HepG2 (cell line): ENCODE data around the gene UNC13D. TPM values are rescaled to one million over a fixed set of nuclear protein-coding genes. Genes with fewer than 3 reads are reported as not detected.
A peak's percentile ranks its signal among the peaks of the same experiment; 100 is the strongest.

Source experiments
- CCDC6 ChIP-seq: sonication (generic); formaldehyde crosslinking; IDR thresholded peaks from 2 replicates; pipeline ENCODE4 v1.8.1; 2022; ENCODE audit warnings: mild to moderate bottlenecking, missing genetic modification reagents, moderate library complexity
- NFATC3 ChIP-seq: sonication (generic); formaldehyde crosslinking; IDR thresholded peaks from 2 replicates; pipeline ENCODE4 v1.5.1; 2020; ENCODE audit warnings: mild to moderate bottlenecking, missing genetic modification reagents
- NFE2 ChIP-seq: sonication (generic); formaldehyde crosslinking; IDR thresholded peaks from 2 replicates; pipeline ENCODE4 v1.4.0; 2020; ENCODE audit warnings: missing genetic modification reagents
- NFRKB ChIP-seq: fragments of 450-650 bp; IDR thresholded peaks from 2 replicates; pipeline ENCODE4 v1.6.1; 2017
- NR3C1 ChIP-seq: sonication (generic); formaldehyde crosslinking; IDR thresholded peaks from 2 replicates; pipeline ENCODE4 v1.4.0; 2020; ENCODE audit warnings: missing genetic modification reagents
- PAX8 ChIP-seq: sonication (generic); formaldehyde crosslinking; IDR thresholded peaks from 2 replicates; pipeline ENCODE4 v1.8.0; 2022; ENCODE audit warnings: mild to moderate bottlenecking, missing genetic modification reagents, borderline replicate concordance
- POLR2G ChIP-seq: fragments of 200-400 bp; formaldehyde crosslinking; IDR thresholded peaks from 2 replicates; pipeline ENCODE4 v1.6.1; 2018; ENCODE audit warnings: mild to moderate bottlenecking, low read depth, low read length, moderate library complexity
- RFXANK ChIP-seq: IDR thresholded peaks from 2 replicates; pipeline ENCODE4 v1.6.1; 2016
- TBP ChIP-seq: sonication (generic); formaldehyde crosslinking; IDR thresholded peaks from 2 replicates; pipeline ENCODE4 v1.5.0; 2020; ENCODE audit warnings: missing genetic modification reagents
- ZEB1 ChIP-seq: IDR thresholded peaks from 2 replicates; pipeline ENCODE4 v1.6.1; 2012; ENCODE audit warnings: mild to moderate bottlenecking, low read depth, inconsistent platforms; ENCODE audit not compliant: insufficient replicate concordance
- polyA plus RNA-seq, 8 experiments: library from polyadenylated mRNA; depleted of rRNA in 3 of 8; stranded (reverse) in 7 of 8; unstranded in 1 of 8; fragments of >200 nt; fragmentation: Illumina TruSeq in 4 of 8; extraction: Trizol in 4 of 8; gene quantifications; 2 replicates each; pipeline versions ENCODE4 v1.2.1 to v1.2.3, GENCODE V29; 2011 to 2016; ENCODE audit warnings: low read depth in 4 of 8, missing spikeins in 1 of 8, mixed read lengths in 1 of 8; ENCODE audit not compliant: insufficient read depth in 1 of 8
- total RNA-seq, 5 experiments: library from RNA; depleted of rRNA; stranded (reverse); fragments of >200 nt; fragmentation: Illumina TruSeq; extraction: Trizol; gene quantifications; 2 replicates each; pipeline ENCODE4 v1.2.3, GENCODE V29; 2016; ENCODE audit warnings: low read depth in 1 of 5
- TF ChIP-seq, protein P1 (sequence below): sonication (generic); formaldehyde crosslinking; IDR thresholded peaks from 2 replicates; pipeline ENCODE4 v1.4.0; 2020; ENCODE audit warnings: mild to moderate bottlenecking, missing genetic modification reagents, borderline replicate concordance
- TF ChIP-seq, protein P2 (sequence below): sonication (generic); formaldehyde crosslinking; IDR thresholded peaks from 2 replicates; pipeline ENCODE4 v1.4.0; 2020; ENCODE audit warnings: missing genetic modification reagents, mild to moderate bottlenecking, borderline replicate concordance
- TF ChIP-seq, protein P3 (sequence below): sonication (generic); formaldehyde crosslinking; conservative IDR thresholded peaks from 2 replicates; pipeline ENCODE4 v1.8.0; 2022; ENCODE audit warnings: mild to moderate bottlenecking, moderate library complexity, missing genetic modification reagents
- TF ChIP-seq, protein P4 (sequence below): IDR thresholded peaks from 2 replicates; pipeline ENCODE4 v1.6.1; 2016; ENCODE audit warnings: low read depth
- TF ChIP-seq, protein P5 (sequence below): sonication (generic); formaldehyde crosslinking; IDR thresholded peaks from 2 replicates; pipeline ENCODE4 v1.5.1; 2020; ENCODE audit warnings: missing genetic modification reagents, mild to moderate bottlenecking, borderline replicate concordance

The UNC13D gene
- total and polyA plus RNA-seq, 2 of the 13 experiments (the other 11 are each of a cell fraction or from before 2014, with no cell fraction given) = 29.7 to 42.7 TPM

DNA sequence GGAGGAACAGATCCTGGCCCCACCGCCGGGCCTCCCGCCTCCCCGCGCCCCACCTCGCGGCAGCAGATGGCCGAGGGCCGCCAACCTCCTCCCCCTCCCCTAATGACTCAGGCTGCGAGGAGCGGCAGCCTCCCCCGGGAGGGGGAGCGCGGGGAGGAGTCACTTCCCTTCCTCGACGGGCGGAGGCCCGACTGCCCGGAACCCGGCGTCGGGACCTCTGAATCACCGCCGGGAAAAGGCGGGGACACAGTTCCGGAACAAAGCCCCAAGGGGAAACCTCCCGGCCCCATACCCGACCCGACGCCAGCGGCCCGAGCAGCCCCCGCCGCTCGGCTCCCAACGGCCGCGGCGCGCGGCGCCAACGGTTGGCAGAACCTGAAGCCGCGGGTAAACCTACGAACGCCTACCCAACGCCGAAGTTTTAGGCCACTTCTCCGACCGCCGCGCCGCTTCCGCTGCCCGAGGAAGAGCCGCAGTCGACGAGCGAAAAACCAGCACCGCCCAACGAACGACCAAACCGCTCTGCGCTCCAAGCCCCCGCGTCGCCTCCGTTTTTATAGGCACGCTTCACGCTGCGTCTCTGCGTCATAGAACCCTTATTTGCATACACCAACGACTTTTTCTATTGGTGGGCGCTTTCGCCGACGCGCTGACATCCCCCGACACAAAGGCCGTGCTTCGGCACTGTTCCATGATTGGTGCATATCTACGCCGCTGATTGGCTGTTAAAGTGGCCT is 64.8 kb downstream of the UNC13D start (continued):
- TF ChIP-seq, protein P1, sequence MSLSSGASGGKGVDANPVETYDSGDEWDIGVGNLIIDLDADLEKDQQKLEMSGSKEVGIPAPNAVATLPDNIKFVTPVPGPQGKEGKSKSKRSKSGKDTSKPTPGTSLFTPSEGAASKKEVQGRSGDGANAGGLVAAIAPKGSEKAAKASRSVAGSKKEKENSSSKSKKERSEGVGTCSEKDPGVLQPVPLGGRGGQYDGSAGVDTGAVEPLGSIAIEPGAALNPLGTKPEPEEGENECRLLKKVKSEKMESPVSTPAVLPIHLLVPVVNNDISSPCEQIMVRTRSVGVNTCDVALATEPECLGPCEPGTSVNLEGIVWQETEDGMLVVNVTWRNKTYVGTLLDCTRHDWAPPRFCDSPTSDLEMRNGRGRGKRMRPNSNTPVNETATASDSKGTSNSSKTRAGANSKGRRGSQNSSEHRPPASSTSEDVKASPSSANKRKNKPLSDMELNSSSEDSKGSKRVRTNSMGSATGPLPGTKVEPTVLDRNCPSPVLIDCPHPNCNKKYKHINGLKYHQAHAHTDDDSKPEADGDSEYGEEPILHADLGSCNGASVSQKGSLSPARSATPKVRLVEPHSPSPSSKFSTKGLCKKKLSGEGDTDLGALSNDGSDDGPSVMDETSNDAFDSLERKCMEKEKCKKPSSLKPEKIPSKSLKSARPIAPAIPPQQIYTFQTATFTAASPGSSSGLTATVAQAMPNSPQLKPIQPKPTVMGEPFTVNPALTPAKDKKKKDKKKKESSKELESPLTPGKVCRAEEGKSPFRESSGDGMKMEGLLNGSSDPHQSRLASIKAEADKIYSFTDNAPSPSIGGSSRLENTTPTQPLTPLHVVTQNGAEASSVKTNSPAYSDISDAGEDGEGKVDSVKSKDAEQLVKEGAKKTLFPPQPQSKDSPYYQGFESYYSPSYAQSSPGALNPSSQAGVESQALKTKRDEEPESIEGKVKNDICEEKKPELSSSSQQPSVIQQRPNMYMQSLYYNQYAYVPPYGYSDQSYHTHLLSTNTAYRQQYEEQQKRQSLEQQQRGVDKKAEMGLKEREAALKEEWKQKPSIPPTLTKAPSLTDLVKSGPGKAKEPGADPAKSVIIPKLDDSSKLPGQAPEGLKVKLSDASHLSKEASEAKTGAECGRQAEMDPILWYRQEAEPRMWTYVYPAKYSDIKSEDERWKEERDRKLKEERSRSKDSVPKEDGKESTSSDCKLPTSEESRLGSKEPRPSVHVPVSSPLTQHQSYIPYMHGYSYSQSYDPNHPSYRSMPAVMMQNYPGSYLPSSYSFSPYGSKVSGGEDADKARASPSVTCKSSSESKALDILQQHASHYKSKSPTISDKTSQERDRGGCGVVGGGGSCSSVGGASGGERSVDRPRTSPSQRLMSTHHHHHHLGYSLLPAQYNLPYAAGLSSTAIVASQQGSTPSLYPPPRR (CRISPR knock-in tag) = no peak
- TF ChIP-seq, protein P2, sequence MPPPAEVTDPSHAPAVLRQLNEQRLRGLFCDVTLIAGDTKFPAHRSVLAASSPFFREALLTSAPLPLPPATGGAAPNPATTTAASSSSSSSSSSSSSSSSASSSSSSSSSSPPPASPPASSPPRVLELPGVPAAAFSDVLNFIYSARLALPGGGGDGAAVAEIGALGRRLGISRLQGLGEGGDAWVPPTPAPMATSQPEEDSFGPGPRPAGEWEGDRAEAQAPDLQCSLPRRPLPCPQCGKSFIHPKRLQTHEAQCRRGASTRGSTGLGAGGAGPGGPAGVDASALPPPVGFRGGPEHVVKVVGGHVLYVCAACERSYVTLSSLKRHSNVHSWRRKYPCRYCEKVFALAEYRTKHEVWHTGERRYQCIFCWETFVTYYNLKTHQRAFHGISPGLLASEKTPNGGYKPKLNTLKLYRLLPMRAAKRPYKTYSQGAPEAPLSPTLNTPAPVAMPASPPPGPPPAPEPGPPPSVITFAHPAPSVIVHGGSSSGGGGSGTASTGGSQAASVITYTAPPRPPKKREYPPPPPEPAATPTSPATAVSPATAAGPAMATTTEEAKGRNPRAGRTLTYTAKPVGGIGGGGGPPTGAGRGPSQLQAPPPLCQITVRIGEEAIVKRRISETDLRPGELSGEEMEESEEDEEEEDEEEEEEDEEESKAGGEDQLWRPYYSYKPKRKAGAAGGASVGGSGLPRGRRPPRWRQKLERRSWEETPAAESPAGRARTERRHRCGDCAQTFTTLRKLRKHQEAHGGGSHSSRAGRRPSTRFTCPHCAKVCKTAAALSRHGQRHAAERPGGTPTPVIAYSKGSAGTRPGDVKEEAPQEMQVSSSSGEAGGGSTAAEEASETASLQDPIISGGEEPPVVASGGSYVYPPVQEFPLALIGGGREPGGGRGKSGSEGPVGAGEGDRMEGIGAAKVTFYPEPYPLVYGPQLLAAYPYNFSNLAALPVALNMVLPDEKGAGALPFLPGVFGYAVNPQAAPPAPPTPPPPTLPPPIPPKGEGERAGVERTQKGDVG (CRISPR knock-in tag) = peak; percentile 81; the same call in 1 of the 2 replicates
- TF ChIP-seq CCDC6 (CRISPR knock-in tag) (peak; percentile 67; the same call in 1 of the 2 replicates), NFE2 (CRISPR knock-in tag) (no peak), RFXANK (peak; percentile 80; the same call in 1 of the 2 replicates), PAX8 (CRISPR knock-in tag) (no peak), NFRKB (no peak), TBP (CRISPR knock-in tag) (no peak), POLR2G (peak; percentile 100), ZEB1 (peak; percentile 49), NR3C1 (no peak), NFATC3 (CRISPR knock-in tag) (peak; percentile 77; the same call in 1 of the 2 replicates)
- TF ChIP-seq, protein P3, sequence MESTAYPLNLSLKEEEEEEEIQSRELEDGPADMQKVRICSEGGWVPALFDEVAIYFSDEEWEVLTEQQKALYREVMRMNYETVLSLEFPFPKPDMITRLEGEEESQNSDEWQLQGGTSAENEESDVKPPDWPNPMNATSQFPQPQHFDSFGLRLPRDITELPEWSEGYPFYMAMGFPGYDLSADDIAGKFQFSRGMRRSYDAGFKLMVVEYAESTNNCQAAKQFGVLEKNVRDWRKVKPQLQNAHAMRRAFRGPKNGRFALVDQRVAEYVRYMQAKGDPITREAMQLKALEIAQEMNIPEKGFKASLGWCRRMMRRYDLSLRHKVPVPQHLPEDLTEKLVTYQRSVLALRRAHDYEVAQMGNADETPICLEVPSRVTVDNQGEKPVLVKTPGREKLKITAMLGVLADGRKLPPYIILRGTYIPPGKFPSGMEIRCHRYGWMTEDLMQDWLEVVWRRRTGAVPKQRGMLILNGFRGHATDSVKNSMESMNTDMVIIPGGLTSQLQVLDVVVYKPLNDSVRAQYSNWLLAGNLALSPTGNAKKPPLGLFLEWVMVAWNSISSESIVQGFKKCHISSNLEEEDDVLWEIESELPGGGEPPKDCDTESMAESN (CRISPR knock-in tag) = peak; percentile 94
- TF ChIP-seq, protein P4, sequence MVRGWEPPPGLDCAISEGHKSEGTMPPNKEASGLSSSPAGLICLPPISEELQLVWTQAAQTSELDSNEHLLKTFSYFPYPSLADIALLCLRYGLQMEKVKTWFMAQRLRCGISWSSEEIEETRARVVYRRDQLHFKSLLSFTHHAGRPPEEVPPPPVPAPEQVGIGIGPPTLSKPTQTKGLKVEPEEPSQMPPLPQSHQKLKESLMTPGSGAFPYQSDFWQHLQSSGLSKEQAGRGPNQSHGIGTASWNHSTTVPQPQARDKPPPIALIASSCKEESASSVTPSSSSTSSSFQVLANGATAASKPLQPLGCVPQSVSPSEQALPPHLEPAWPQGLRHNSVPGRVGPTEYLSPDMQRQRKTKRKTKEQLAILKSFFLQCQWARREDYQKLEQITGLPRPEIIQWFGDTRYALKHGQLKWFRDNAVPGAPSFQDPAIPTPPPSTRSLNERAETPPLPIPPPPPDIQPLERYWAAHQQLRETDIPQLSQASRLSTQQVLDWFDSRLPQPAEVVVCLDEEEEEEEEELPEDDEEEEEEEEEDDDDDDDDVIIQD (CRISPR knock-in tag) = 0 out of 2 replicates have a peak, but pooled peaks have one; percentile 60
- TF ChIP-seq, protein P5, sequence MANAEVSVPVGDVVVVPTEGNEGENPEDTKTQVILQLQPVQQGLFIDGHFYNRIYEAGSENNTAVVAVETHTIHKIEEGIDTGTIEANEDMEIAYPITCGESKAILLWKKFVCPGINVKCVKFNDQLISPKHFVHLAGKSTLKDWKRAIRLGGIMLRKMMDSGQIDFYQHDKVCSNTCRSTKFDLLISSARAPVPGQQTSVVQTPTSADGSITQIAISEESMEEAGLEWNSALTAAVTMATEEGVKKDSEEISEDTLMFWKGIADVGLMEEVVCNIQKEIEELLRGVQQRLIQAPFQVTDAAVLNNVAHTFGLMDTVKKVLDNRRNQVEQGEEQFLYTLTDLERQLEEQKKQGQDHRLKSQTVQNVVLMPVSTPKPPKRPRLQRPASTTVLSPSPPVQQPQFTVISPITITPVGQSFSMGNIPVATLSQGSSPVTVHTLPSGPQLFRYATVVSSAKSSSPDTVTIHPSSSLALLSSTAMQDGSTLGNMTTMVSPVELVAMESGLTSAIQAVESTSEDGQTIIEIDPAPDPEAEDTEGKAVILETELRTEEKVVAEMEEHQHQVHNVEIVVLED (CRISPR knock-in tag) = peak; percentile 100
